ENCODE measurements around the gene DHX16. TPM values are rescaled to one million over a fixed set of nuclear protein-coding genes. Genes with fewer than 3 reads are reported as not detected.
A peak's percentile ranks its signal among the peaks of the same experiment; 100 is the strongest.

Gene DHX16
- total RNA-seq, 1 experiment from 2014 or later, result 34.8 TPM

DNA sequence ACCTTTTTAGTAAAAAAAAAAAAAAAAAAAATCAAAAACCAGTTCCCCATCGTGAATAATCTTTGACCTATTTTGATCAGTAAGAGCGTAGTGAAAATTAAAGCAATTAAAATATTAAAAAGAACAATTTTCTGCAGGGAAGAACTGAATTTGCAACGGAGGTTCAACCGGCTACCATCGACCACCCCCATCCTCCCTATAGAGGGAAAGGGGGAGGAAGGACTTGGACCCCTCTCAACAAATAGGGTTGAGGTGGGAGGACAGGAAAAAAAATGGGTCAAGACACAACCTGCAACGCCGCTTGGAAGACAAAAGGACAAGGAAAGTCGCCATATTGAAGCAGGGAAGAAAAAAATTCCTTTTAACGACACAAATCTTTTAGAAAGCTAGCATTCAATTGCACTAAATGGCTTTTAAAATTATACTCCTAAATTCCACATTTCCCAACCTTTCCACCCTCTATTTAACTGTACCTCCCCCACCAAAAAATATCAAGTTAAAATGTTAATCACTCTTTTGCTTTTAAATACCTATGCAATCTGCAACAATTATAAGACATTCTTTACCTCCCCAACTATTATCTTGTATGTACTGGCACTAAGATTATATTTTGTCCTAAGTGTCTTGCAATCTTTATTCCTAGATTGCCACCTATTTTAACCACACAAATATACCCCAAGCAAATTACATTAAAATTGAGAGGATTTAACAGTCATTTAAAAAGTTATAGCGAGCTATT is 57.4 kb downstream of the DHX16 start:
- Histone ChIP-seq H3K4ac (ENCODE audit: low read depth, low read length) (no peak overlapping the region; the same call in 1 of the 2 replicates), H3K4me1 (ENCODE audit: insufficient read depth, low read length) (peaks cover 4% of the 10 kb centered on the region; the same call in 1 of the 2 replicates), H2AK5ac (ENCODE audit: insufficient read length, low read length) (no peak overlapping the region), H3K27me3 (ENCODE audit: insufficient read depth, low read length) (no peaks in the 10 kb centered on the region), H2BK120ac (ENCODE audit: low read depth, low read length, poor library complexity, severe bottlenecking) (no peak overlapping the region), H3K56ac (ENCODE audit: insufficient read length, low read depth, low read length) (no peak overlapping the region), H2AFZ (ENCODE audit: low read length) (no peak overlapping the region), H2BK20ac (ENCODE audit: low read depth, low read length, poor library complexity, severe bottlenecking) (no peak overlapping the region), H3K23me2 (ENCODE audit: insufficient read length, low read depth, low read length, poor library complexity, severe bottlenecking) (peaks cover 21% of the 10 kb centered on the region), H4K5ac (ENCODE audit: insufficient read length, low read depth, low read length) (peak overlapping the region; percentile 94), H4K91ac (ENCODE audit: insufficient read length, low read depth, low read length) (no peak overlapping the region), H3K4me2 (ENCODE audit: insufficient read depth, insufficient read length, low read length) (peak overlapping the region; percentile 89), H4K8ac (replicated peaks; ENCODE audit: insufficient read length, low read depth, low read length) (no peak overlapping the region), H3T11ph (ENCODE audit: low read length) (peak overlapping the region; percentile 68), H4K20me1 (ENCODE audit: control insufficient read depth, insufficient read depth, insufficient read length) (no peaks in the 10 kb centered on the region), H3K14ac (ENCODE audit: insufficient read depth, low read length) (peak overlapping the region; percentile 94; the same call in 1 of the 2 replicates), H2BK12ac (ENCODE audit: insufficient read length, low read depth, low read length) (no peak overlapping the region), H3K9me3 (ENCODE audit: control insufficient read depth, low read depth, low read length) (no peaks in the 10 kb centered on the region), H2BK15ac (ENCODE audit: low read depth, low read length) (no peak overlapping the region), H2BK5ac (ENCODE audit: insufficient read length, low read length) (peak overlapping the region; percentile 64), H3K23ac (ENCODE audit: insufficient read length, low read depth, low read length) (no peak overlapping the region), H3K9ac (ENCODE audit: extremely low read depth, insufficient read length, low read length) (peak overlapping the region; percentile 99), H3K79me2 (ENCODE audit: insufficient read depth, low read length) (peaks cover 2% of the 10 kb centered on the region; the same call in 1 of the 2 replicates), H3K18ac (ENCODE audit: insufficient read length, low read depth, low read length) (peak overlapping the region; percentile 78), H3K27ac (ENCODE audit: insufficient read length, low read depth, low read length) (peak overlapping the region; percentile 90), H3K79me1 (ENCODE audit: insufficient read depth, low read depth, low read length, poor library complexity, severe bottlenecking) (peaks cover 4% of the 10 kb centered on the region)
- H3K36me3 Mint-ChIP-seq (ENCODE audit: insufficient read depth in 1 of 3, low read depth in 3 of 3), result peaks cover 32 to 62% (median 46%) of the 10 kb centered on the region in 3 experiments
- TF ChIP-seq, protein P1, sequence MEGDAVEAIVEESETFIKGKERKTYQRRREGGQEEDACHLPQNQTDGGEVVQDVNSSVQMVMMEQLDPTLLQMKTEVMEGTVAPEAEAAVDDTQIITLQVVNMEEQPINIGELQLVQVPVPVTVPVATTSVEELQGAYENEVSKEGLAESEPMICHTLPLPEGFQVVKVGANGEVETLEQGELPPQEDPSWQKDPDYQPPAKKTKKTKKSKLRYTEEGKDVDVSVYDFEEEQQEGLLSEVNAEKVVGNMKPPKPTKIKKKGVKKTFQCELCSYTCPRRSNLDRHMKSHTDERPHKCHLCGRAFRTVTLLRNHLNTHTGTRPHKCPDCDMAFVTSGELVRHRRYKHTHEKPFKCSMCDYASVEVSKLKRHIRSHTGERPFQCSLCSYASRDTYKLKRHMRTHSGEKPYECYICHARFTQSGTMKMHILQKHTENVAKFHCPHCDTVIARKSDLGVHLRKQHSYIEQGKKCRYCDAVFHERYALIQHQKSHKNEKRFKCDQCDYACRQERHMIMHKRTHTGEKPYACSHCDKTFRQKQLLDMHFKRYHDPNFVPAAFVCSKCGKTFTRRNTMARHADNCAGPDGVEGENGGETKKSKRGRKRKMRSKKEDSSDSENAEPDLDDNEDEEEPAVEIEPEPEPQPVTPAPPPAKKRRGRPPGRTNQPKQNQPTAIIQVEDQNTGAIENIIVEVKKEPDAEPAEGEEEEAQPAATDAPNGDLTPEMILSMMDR (conservative IDR thresholded peaks at IDR 0.05), result no peak
- H3K4me3 Mint-ChIP-seq, result peak overlapping the region; percentile 92 to 97
- H3K27me3 Mint-ChIP-seq (ENCODE audit: low read depth), result no peaks in the 10 kb centered on the region; the same call in 1 of the 2 replicates
- peak overlapping the region; percentile 99 to 100 (median 100) for H3K27ac Mint-ChIP-seq
- peaks cover 38 to 44% of the 10 kb centered on the region in 2 experiments for H3K4me1 Mint-ChIP-seq
- peak; percentile 75 for DNase-seq
- H3K9me3 Mint-ChIP-seq, result peaks cover 8 to 12% of the 10 kb centered on the region in 2 experiments; a peak in 3 of 5 replicates
- no CpG with 5 or more reads among the region's 10 CpGs for WGBS (ENCODE audit: extremely low coverage, insufficient read length, low lambda C conversion rate)

Data from H9 (cell line).